Thyroid gland (tissue), 4 donors: ENCODE data around the gene DCAF12L1.

ENCODE experiments used
- POLR2A ChIP-seq, 2 donors: fragments of 450-650 bp; IDR thresholded peaks; one replicate each; pipeline ENCODE4 v1.6.1; 2017; ENCODE audit warnings: antibody characterized with exemption in 2 of 2, mild to moderate bottlenecking in 2 of 2, moderate library complexity in 1 of 2
- TF ChIP-seq, protein P1 (sequence below), 6 experiments: fragments of 200-600 bp in 3 of 6; fragments of 450-650 bp in 3 of 6; sonication (generic) in 3 of 6; IDR thresholded peaks; one replicate each; pipeline ENCODE4 v1.5.1; 2016 to 2019; ENCODE audit warnings: antibody characterized with exemption in 6 of 6, mild to moderate bottlenecking in 2 of 6, inconsistent platforms in 1 of 6, moderate library complexity in 1 of 6

DNA sequence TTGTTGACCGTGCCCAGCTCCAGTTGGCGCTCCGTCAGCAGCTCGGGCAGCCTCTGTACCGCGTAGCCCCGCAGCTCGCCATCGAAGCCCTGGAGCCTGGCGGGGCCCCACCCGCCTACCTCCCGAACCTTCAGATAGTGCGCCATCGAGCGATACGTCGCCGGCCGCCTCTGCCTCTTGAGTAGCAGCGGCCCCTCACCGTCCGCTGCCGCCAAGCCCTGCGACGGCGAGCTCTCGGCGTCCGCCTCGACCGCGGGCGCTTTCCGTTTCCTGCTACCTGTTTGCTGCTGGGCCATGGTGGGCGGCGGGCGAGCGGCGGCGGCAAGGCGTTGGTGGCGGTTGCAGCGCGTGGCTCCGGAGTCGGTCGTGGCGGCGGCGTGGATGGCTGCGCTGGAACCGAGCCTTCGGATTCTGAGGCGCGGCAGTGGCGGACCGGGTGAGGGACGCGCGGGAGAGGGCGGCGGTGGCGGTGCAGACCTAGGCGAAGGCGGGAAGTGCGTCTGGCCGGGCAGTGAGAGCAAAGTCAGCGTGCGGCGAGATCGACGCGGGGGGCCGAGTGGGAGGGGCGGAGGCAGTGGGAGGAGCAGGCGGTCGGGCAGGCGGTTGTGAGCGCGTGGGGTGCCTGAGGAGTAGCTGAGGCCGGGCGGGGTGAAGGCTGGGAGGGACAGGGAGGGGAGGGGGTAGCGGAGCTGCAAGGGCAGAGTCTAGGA, at the start of gene DCAF12L1:
- TF ChIP-seq, protein P1, sequence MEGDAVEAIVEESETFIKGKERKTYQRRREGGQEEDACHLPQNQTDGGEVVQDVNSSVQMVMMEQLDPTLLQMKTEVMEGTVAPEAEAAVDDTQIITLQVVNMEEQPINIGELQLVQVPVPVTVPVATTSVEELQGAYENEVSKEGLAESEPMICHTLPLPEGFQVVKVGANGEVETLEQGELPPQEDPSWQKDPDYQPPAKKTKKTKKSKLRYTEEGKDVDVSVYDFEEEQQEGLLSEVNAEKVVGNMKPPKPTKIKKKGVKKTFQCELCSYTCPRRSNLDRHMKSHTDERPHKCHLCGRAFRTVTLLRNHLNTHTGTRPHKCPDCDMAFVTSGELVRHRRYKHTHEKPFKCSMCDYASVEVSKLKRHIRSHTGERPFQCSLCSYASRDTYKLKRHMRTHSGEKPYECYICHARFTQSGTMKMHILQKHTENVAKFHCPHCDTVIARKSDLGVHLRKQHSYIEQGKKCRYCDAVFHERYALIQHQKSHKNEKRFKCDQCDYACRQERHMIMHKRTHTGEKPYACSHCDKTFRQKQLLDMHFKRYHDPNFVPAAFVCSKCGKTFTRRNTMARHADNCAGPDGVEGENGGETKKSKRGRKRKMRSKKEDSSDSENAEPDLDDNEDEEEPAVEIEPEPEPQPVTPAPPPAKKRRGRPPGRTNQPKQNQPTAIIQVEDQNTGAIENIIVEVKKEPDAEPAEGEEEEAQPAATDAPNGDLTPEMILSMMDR (IDR thresholded peaks at IDR 0.05) = no peak
- TF ChIP-seq POLR2A (IDR thresholded peaks at IDR 0.05) = no peak
